Endothelial cell of hepatic sinusoid (primary cell): ENCODE results near the gene NSMF.
"Not testable (repeated sequence)": the region's sequence is repeated elsewhere in the genome, so short reads cannot be mapped to it uniquely, and the experiment has no call there.

Experiments used
- in situ Hi-C: cut with HindIII; loops from 2 replicates; pipeline ENCODE4 v1.10.0; 2017; ENCODE audit warnings: low sequenced_read_pairs

Gene NSMF

GRCh38 chr9:137477778-137478612 is 18.9 kb upstream of the NSMF start:
- in situ Hi-C loops, result no loop called here

- in situ Hi-C loops, result no loop called here
These were observed 17.7 kb upstream of the NSMF start for GRCh38 chr9:137476856-137477255.

GRCh38 chr9:137475666-137476065 is 16.5 kb upstream of the NSMF start:
- in situ Hi-C loops, result no loop called here

DNA sequence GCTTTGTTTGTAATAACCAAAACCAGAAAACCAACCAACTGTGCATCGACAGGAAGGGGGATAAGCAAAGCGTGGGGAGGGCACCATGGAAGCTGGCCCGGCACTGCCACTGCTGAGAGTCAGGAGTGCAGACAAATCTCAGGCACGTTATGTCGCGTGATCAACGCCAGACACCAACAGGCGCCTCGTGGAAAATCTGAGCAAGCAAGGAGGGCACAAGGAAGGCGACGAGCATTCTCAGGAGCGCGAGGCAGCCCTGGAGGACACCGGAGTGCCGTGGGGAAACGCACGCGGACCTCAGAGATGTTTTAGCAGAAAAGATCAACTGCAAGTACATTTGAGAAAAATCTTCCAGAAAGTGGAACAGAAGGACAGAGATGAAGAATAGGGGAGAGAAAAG is 15.1 kb upstream of the NSMF start:
- in situ Hi-C loops, result no loop called here

GRCh38 chr9:137470785-137471184 is 11.7 kb upstream of the NSMF start:
- in situ Hi-C loops, result no loop called here

- in situ Hi-C loops, result no loop called here
These were observed 8.8 kb upstream of the NSMF start for GRCh38 chr9:137467896-137468295.

GRCh38 chr9:137467161-137467581 is 8.0 kb upstream of the NSMF start:
- in situ Hi-C loops, result no loop called here

DNA sequence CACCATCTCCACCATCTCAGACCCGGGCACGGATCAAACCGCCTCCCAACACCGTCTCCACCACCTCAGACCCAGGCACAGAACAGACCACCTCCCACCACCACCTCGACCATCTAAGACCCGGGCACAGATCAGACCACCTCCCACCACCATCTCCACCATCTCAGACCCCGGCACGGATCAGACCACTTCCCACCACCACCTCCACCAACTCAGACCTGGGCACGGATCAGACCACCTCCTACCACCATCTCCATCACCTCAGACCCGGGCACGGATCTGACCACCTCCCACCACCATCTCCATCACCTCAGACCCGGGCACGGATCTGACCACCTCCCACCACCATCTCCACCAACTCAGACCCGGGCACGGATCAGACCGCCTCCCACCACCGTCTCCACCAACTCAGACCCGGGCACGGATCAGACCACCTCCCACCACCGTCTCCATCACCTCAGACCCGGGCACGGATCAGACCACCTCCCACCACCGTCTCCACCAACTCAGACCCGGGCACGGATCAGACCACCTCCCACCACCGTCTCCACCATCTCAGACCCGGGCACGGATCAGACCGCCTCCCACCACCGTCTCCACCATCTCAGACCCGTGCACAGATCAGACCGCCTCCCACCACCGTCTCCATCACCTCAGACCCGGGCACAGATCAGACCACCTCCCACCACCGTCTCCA is 7.4 kb upstream of the NSMF start:
- in situ Hi-C loops, result not testable (repeated sequence)

DNA sequence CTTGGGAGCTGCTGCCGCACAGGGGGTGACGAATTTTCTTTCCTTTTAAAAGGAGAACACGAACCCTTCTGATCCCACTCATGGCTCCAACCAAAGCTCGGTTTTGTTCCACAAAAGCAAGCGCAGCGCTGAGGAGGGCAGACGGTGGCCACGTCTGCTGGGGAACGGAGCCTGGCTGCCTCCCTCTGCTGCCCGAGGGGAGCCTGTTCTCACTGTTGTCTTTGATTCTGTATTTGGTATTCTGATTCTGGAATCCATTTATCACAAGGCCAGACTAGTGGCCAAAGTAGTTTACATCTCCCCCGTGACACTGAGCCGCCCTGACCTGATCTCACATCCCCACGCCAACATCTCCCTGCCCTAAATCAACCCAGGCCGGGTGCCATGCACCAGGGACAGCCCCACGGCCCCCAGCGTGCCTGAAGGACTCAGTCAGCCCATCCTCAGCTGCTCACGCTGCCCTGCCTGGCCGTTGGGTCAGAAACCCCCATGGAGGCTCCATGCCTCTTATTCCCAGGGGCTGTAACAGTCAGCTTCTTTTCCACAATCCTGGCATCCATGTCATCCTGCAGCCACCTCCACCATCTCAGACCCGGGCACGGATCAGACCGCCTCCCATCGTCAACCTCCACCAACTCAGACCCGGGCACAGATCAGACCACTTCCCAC is 6.7 kb upstream of the NSMF start:
- in situ Hi-C loops, result no loop called here

- in situ Hi-C loops, result no loop called here
These were observed 6.0 kb upstream of the NSMF start for GRCh38 chr9:137465000-137465719.

GRCh38 chr9:137464291-137464999 is 5.3 kb upstream of the NSMF start:
- in situ Hi-C loops, result no loop called here

GRCh38 chr9:137463931-137464290 is 4.8 kb upstream of the NSMF start:
- in situ Hi-C loops, result no loop called here

- in situ Hi-C loops, result no loop called here
These were observed 4.1 kb upstream of the NSMF start for GRCh38 chr9:137462986-137463930.

GRCh38 chr9:137462396-137462985 is 3.4 kb upstream of the NSMF start:
- in situ Hi-C loops, result no loop called here

DNA sequence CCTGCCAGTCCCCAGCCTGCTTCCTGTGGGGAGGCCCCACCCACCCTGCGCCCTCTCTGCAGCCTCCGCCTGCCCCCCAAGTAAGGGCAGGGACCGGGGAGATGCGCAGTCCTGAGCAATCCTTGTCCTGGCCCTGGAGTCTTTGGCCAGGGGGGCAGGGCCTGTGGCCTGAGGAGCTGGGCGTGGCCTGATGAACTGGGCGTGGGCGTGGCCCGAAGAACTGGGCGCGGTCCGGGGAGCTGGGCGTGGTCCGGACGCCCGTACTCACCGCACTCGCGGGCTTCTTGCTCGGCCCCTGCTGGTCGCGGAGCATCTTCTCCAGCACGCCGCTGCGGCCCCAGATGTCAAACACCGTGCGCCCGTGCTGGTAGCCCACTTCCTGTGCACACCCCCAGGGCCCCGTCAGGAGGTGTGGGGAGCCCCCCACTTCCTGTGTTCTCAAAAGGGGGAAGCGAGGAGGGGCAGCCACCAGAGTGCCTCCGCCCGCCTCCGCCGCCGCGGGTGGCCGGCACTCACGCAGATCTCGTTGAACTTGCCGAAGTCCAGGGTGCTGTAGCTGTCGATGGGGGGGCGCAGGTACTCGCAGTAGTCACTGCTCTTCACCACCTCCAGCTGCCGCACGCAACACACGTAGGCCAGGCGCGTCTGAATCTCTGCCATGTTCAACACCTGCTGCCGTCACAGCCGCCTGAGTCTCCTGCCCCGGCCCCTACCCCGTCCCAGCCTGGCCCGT is 2.7 kb upstream of the NSMF start:
- in situ Hi-C loops, result no loop called here

DNA sequence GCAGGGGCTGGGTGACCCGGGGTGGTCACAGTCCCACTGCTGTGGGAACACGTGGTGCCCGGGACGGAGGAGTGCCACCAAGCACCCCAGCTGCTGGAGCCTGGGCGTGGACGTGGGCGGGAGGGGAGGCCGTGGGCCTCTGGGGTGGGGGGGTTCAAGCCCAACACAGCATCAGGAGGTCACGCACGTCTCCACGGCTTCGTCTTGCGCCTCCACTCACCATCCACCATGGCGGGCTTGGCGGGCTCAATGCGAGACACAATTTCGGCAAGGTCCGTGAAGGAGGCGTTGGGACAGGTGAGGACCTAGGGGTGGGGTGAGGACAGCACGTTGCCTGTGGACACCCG is 2.2 kb upstream of the NSMF start:
- in situ Hi-C loops, result no loop called here

GRCh38 chr9:137460363-137461315 is 1.5 kb upstream of the NSMF start:
- in situ Hi-C loops, result no loop called here
